NCI-H460 (cell line): Measurements from ENCODE around the gene FUT7. TPM values are rescaled to one million over a fixed set of nuclear protein-coding genes. Genes with fewer than 3 reads are reported as not detected.

ENCODE experiments used
- DNase-seq: peaks from one replicate; pipeline ENCODE4 v3.0.0-alpha.2; 2016; ENCODE audit warnings: low read depth; ENCODE audit errors: extremely low read depth
- total RNA-seq: library from RNA; depleted of rRNA; stranded (reverse); fragments of >200 nt; shearing (Covaris generic); gene quantifications from 2 replicates; pipeline ENCODE4 v1.2.3, GENCODE V29; 2014

Gene FUT7
- total RNA-seq, 1 experiment from 2014 or later, result not detected

DNA sequence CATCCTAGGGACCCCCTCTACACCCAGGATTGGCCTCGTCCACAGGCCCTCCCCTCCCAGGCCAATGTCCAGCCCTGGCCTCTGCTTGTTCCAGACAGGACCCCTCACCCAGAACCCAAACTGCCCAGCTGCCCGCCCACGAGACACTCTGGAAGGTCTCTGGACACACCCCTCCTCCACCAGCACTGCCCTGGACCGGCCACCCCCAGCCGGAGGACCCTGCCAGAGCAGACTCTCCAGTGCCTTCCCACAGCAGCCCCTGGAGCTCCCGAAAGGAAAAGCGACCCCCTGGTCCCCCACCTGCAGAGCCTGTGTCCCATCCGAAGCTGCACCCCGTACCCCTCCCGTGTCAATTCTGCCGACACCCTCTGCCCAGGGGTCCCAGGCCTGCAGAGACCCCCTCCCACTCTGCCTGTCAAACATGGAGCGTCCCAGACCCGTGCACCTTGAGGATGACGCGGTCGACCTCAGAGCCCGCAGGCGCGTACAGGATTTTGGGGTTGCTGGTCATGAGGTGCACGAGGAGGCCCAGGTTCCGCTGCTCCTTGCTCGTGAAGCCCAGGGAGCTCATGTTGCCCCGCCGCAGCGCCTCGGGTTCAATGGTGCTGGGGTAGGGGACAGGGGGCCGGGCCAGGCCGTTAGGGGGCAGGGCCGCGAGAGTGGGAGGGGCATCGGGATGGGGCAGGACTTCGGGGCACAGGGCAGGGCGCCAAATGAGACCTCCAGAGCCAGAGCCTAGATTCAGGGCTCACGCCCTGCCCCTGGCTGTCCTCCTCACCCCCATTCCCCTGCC, 11.8 kb downstream of the FUT7 start:
- DNase-seq, result no peak

DNA sequence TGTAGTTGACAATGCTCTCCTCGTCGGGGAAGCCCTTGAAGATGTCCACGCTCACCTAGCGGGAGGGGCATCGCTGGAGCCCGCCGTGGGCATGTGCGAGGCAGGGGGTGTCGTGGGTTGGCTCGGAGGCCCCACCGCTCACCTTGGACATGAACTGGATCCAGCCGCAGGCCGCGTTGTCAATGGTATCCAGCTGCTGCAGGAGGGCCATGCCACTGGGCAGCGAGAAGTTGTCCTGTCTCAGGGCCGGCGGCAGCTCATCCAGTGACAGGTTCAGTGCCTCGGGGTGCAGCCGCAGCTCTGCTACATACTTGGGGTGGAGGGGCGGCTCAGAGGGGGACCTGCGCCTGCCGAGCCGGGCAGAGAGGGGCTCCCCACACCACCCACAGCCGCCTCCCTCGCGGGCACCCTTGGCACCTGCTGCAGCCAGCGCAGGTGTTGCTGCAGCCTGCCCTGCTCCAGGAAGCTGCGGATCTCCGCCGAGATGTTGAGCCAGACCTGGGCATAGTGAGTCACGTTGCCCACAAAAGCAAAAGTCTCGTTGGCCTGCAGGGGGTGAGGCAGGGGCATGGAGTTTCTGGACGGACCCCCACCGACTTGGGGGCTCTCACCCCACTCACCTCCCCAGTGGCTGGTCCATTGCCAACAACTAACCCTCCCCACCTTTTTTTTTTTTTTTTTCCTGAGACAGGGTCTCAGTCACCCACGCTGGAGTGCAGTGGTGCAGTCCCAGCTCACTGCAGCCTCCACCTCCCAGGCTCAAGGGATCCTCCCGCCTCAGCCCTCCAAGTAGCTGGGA, 12.9 kb downstream of the FUT7 start:
- DNase-seq, result no peak

DNA sequence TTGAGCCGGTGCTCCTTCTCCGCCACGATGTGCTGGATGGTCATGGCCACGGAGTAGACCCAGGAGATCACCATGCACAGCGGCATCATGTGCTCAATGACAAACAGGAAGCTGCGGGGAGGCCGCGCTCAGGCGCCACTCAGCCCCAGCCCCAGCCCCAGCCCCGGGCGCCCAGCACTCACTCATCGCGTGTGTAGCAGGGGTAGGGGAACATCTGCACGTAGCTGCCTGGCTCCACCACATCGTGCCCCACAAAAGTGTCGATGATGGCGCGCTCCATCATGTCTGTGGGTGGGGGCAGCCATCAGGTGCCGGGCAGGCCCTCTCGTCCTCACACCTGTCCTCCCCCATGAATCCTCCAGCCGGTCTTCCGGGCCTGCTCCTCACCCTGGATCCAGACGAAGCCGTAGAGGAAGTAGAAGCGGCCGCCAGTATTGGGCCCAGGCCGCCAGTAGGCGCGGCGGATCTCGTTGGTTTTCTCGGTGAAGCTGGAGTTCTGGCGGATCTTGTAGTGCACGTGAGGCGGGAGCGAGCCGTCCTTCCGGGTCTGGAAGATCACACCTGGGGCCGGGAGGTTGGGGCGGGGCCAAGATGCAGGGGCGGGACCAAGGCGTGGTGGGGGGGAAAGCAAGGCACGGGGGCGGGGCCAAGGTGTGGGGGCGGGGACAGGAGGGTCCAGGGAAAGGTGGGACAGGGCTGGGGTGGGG, 13.9 kb downstream of the FUT7 start:
- no peak for DNase-seq

DNA sequence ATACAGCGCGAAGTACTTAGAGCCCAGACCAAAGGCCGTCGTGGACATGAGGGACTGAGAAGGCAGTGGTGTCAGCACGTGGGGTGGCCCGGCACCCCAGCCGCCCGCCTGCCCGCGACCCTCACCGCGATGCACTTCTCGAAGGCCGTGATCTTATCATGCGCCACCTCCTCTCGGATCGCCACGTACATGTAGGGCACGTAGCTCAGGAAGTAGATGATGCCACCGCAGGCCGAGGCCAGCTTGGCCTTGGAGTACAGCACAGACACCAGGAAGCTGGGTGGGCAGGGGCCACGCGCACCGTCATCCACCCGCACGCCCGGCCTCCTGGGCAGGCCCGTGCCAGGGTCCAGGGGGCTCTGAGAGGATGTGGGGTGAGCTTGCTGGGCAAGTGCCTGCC, 14.8 kb downstream of the FUT7 start:
- no peak for DNase-seq

DNA sequence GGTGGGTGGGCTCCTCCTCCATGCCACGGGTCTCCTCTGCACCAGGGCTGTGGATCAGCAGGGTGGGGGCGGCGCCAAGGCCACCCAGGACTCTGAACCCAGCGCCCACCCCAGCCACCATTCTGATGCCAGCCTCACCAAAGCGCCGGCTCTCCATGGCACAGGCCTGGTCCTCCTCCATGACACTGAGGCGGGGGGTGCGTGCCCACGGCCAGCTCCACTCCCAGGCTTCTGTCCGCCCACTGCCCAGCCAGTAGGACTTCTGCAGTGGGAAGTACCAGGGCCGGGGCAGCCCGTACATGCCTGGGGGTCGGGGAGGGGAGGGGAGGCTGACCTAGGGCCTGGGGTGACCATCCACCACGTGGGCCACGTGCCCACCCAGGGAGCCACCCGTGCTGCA, 15.5 kb downstream of the FUT7 start:
- no peak for DNase-seq

DNA sequence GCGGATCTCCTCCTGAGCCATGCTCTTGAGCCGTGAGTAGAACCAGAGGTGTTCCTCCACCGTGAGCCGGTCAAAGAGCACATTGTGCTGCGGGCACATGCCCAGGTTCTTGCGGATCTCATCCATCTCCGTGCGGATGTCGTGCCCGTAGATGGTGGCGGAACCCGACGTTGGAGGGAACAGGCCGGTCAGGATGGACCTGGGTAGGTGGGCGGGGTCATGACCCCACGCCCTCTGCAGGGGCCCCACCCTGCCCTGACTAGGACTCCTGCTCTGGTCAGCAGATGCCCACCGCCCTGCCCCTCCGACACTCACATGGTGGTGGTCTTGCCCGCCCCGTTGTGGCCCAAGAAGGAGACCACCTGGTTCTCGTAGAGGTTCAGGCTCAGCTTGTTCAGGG, 15.9 kb downstream of the FUT7 start:
- DNase-seq, result no peak

DNA sequence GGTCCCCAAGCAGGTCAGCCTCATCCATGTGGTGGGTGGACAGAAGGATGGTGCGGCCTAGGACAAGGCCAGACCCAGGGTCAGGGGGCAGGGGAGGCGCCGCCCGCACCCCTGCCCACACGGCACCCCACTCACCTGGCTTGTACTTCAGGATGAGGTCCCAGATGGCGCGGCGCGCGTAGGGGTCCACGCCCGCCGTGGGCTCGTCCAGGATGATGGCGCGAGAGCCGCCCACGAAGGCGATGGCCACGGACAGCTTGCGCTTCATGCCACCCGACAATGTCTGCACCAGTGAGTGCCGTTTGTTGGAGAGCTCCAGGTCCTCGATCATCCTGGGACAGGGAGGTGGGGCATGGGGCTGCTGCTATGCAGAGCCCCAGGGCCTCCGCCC, 16.4 kb downstream of the FUT7 start:
- no peak for DNase-seq

DNA sequence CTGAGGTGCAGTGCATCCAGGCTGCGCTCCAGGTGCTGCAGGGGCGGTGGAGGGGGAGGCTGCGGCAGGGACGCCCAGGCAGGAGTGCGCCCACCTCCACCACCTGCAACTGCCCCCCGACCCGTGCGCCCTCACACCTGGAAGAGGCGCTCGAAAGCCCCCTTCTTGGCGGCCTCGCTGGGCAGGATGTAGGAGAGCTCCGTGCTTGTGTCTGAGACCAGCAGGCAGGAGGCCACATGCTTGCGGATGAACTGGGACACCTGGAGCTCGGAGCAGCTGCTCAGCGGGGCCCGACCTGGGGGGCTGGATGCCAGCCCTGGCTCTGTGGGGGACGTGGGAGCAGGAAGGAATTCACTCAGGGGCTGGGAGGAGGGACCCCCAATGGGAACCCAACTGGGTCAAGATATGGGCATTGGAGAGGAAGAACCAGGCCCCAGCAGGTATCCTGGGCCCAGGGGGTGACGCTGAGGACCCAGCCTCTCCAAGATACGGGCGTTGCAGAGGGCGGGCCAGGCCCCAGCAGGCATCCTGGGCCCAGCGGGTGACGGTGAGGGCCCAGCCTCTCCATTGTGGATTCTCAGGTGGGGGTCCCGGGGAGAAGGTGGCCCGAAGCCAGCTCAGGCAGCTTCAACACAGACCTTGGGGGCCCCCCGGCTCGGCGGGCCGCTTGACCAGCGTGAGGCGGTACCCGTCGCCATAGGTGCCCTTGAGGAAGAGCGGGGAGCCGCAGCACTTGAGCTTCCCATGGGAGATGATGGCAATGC, 16.9 kb downstream of the FUT7 start:
- DNase-seq, result no peak

DNA sequence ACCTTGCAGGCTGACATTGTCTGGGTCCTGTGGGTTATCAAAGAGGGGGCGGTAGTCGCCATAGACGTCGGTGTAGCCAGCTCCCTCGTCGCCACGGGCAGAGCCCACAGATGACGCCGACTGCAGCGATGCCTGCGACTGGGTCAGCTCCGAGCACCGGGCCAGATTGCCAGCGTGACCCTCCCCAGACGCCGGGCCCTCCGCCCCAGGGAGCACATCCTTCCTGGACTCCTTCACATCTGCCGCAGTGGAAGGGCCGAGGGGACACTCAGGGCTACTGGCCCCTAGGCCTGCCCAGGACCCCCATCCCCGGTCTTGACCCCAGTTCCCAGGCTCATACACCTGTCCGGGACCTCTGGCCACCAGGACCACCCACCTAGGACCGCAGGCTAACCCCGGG, 17.7 kb downstream of the FUT7 start:
- DNase-seq, result no peak

DNA sequence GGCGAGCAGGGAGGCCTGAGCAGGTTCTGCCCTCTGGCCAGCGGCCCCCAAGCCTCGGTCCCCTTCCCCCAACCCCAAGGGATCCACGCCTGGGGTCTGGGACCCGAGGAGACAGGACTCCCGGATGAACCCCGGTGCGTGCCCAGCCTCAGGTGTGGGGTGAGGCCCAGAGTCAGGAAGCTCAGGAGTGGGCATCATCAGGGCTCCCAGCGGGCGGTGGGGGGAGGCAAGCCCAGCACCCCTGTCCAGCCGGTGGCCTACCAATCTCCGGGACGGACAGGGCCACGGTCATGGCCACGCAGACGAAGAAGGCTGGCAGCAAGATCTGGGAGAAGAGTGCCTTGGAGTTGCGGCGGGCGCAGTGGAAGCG, 18.3 kb downstream of the FUT7 start:
- no peak for DNase-seq

DNA sequence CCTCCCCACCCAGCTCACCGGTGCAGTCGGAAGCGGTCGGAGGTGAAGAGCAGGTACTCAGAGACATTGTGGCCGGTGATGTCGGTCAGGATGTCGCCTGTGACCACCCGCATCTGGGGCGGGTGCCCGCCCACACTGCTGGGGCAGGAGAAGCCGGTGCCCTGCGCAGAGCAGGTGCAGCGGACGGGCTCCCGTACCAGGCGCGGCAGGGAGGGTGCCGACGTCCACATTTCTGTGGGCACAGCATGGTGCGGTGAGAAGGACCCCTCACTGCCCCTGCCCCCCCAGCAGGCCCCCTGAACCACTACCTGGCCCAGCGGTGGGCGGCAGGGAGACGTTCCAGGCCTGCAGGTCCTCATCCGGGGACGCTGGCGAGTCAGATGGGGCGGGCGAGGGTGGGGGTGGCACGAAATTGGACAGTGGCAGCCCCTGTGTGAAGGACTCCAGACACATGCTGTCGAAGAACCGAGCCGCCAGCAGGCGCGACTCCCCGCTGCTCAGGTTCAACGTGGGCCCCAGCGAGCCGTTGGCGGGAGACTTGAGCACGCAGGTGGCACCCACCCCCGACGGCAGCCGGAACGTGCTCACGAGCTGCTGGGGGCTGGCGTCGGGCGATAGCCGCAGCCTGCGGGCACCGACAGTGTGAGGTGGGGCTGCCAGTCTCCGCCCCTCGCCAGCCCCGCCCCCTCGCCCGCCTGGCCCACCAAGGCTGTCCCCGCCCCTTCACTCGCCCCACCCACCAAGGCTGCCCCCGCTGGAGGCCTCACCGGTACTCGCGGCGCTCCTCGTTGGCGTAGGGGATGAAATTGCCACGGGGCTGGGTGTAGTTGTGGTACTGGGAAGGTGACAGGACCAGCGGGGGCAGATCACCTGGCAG, 19.0 kb downstream of the FUT7 start:
- no peak for DNase-seq

DNA sequence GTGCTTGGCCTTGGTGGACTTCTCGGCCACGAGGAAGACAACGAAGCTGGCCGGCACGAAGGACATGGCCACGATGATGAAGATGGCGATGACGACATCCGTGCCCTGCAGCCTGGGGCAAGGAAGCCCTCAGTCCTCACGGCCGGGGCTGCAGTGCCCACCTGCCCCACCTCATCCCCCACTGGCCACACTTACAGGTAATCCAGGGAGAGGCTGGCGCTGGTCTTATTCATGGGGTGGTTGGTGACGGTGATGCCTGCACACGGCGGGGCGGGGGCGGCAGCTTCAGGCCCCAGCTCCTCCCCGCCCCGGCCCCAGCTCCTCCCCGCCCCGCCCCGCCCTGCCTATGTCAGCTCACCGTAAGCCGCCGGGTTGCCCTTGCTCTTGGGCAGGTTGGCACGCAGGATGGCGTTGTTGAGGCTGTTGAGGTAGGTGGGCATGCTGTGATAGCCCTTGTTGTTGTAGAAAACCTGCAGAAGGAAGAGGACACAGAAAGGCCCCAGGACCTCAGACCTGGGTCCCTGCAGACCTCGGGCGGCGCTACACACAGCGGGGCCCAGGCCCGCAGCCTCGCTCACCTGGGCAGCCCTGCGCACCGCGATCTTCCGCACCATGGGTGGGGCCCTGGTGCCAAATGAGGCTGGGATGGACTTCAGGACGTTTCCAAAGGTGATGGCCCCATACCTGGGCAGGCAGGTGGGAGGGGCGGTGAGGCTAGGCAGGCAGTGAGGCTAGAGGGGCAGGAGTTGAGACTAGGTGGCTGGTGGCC, 19.8 kb downstream of the FUT7 start:
- no peak for DNase-seq

DNA sequence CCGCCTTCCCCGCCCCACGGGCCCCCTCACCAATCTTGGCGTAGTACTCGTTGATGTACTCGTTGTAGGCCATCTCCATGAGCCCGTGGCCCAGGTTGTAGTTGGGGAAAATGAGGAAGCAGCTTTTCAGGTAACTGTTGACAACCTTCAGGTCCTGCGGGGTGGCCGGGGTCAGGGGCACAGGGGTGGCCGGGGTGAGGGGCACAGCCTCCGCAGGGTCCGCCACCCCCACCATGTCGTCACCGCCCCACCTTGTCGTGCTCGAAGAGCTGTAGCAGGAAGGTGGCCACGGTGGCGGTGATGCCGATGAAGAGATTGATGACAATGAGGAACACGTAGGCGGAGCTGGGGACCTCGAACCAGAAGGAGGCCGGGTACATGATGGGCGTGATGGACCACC, 20.7 kb downstream of the FUT7 start:
- DNase-seq, result no peak

DNA sequence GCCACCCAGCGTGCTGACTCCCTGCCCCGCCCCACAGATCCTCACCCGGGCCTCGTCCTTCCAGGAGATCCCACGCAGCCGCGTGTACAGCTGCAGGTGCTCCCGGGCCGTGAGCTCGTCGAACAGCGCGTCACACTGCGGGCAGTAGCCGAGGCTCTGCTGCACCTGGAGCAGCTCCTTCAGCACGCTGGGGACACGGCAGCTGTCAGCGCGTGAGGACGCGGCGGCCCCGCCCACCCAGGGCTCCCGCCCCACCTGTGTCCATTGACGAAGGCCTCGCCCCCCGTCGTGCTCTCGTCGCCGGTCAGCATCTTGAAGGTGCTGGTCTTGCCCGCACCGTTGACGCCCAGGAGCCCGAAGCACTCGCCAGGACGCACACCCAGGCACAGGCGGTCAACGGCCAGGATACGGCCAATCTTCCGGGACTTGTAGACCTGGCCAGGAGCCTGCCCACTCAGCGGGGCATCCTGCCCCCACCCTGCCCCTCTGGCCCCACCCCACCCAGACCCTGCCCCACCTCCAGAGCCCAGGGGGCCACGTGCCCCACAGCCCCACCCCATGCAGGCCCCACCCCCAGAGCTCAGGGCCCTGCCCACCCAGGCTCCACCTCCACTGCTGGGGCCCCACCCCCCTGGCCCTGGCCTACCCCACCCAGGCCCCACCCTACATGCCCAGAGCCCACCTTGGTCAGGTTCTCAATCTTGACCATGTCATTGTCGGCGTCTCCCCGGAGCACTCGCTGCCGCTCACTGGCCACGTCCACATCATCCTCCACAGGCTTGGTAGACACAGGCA, 21.8 kb downstream of the FUT7 start:
- no peak for DNase-seq

DNA sequence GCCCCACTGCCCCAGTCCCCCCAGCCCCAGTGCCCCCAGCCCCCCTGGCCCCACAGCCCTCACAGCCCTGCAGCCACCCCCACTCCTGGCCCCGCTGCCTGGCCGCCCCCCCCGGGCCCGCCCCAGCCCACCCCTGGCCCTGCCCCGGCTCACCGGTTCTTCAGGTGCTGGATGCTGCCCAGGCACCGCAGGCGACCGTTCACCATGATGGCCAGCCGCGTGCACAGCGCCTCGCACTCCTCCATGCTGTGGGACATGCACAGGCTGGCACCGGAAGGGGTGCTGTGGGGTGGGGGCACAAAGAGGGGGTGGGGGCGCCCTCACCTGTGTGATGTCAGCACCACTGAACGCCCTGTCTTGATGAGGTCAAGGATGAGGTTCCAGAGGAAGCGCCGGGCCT, 22.7 kb downstream of the FUT7 start:
- DNase-seq, result no peak

DNA sequence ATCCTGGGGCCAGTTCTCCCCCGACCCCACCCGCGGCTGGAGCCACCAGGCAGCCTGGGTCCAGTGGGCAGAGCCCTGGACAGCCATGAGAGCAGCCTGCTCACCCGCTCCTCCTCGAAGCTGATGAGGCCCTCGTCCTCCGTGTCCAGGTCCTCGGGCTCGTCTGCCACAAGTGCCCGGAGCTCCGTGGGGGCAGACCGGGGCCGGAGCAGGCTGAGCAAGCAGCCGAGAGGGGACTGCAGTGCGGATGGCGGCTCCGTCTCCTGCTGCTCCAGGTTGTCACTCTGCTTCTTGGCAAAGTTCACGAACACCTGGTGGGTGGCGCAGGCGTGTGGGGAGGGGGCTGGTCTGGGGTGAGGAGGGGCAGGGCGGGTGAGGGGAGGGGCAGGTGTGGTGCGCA, 23.6 kb downstream of the FUT7 start:
- DNase-seq, result no peak

DNA sequence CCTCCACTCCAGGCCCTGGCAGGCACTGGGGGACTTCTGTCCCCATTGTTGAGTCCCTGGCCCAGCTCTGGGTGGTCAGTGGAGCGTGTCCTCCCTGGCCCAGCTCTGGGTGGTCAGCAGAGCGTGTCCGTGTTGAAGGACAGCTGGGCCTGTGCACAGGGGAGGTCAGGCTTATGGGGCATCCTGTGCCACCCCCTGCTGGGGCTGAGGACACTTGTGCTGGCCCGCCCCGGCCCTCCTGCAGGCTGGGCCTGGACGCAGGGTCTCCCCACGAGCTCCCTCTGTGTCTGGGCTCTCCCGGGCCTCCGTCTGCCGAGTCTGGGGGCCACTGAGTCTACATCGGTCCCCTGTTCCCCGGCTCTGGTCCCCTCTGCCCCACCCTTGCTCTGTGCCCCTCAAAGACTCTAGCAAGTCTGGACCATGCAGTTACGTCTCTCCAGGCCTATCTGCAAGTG, 24.0 kb downstream of the FUT7 start:
- DNase-seq, result no peak

DNA sequence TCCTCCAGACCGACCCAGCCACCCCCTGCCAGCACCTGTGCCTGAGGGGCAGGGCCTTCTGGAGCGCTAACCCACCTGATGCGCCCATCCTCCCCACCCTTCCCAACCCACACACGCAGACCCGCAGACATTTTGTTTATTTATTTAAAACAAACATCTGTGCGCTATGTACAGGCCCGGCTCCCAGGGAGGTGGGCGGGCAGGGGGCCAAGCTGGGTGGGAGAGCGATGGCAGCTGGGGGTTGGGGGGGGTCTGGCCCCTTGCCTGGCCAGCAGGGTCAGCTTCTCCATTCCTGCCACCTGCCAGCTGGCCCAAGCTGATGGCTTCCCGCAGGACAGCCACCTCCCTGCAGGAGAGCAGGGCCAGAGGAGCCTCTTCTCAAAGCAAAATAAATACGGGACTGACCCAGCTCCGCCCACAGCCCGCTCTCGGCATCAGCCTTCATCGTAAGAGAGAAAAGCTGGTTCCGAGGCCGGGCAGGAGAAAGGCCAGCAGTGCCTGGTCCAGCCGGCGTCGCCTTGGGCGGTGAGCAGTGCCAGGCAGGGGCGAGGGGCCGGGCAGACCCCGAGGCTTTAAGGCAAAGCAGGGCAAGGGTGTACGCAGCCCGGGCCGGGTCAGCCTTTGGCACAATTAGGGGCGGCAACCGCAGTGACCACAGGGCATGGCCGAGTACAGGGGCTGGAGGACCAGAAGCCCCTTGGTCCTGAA, 24.6 kb downstream of the FUT7 start:
- no peak for DNase-seq
